IMR-90 (cell line): ENCODE data around the gene JMJD7. TPM values are rescaled to one million over a fixed set of nuclear protein-coding genes. Genes with fewer than 3 reads are reported as not detected.

Experiments
- ATAC-seq: fragments of 200-7000 bp; cut with Tn5 transposase; 2 replicates; pipeline ENCODE4 v1.9.1; 2020; ENCODE audit warnings: low read depth, mild to moderate bottlenecking, moderate library complexity
- BruUV-seq: library from RNA; stranded (reverse); fragments of 400-500 nt; replicated peaks from 2 replicates; lab custom pipeline; 2021; lab: Mats Ljungman, UMichigan
- CTCF ChIA-PET: fragments of 300-600 bp; formaldehyde crosslinking; extraction: SDS; loops from one replicate; lab custom pipeline; 2021; ENCODE audit warnings: antibody characterized with exemption; lab: Yijun Ruan, JAX
- POLR2A ChIA-PET: fragments of 300-600 bp; sonication (Branson Sonifier 250); formaldehyde crosslinking; loops from one replicate; lab custom pipeline; 2022; ENCODE audit warnings: antibody characterized with exemption; ENCODE audit not compliant: unreplicated experiment; lab: Charles Lee
- DNase-seq: peaks from one replicate; pipeline ENCODE4 v3.0.0; 2013
- H2AFZ ChIP-seq: replicated peaks from 2 replicates; pipeline ENCODE3; 2013; ENCODE audit warnings: low read length, mild to moderate bottlenecking; ENCODE audit not compliant: poor library complexity
- H2AK5ac ChIP-seq: 2 replicates; pipeline ENCODE4 v1.6.1; 2013; ENCODE audit warnings: low read depth, low read length, inconsistent platforms
- H2AK9ac ChIP-seq: replicated peaks from 2 replicates; pipeline ENCODE3; 2013; ENCODE audit warnings: mild to moderate bottlenecking, low read depth, low read length, moderate library complexity; ENCODE audit not compliant: poor library complexity
- H2BK120ac ChIP-seq: 2 replicates; pipeline ENCODE4 v1.6.1; 2013; ENCODE audit warnings: low read depth, low read length, inconsistent platforms
- H2BK15ac ChIP-seq: 3 replicates; pipeline ENCODE4 v1.6.1; 2013; ENCODE audit warnings: low read depth, low read length, inconsistent platforms
- H2BK20ac ChIP-seq: 2 replicates; pipeline ENCODE4 v1.6.1; 2013; ENCODE audit warnings: low read depth, mild to moderate bottlenecking, inconsistent platforms, low read length, moderate library complexity
- H2BK5ac ChIP-seq: 2 replicates; pipeline ENCODE4 v1.6.1; 2013; ENCODE audit warnings: mild to moderate bottlenecking, low read depth, low read length, inconsistent platforms; ENCODE audit not compliant: poor library complexity, severe bottlenecking
- H3K14ac ChIP-seq: replicated peaks from 2 replicates; pipeline ENCODE4 v1.6.1; 2013; ENCODE audit warnings: low read depth, low read length, inconsistent platforms
- H3K18ac ChIP-seq: 2 replicates; pipeline ENCODE4 v1.6.1; 2013; ENCODE audit warnings: low read depth, low read length, control low read depth
- H3K23ac ChIP-seq: 2 replicates; pipeline ENCODE4 v1.6.1; 2013; ENCODE audit warnings: low read depth, low read length, inconsistent platforms
- H3K27ac ChIP-seq: 2 replicates; pipeline ENCODE4 v1.5.1; 2013; ENCODE audit warnings: mild to moderate bottlenecking, control low read depth, low read length; ENCODE audit not compliant: insufficient read depth
- H3K27me3 ChIP-seq: 2 replicates; pipeline ENCODE4 v1.6.1; 2013; ENCODE audit warnings: low read length; ENCODE audit not compliant: control insufficient read depth, insufficient read depth
- H3K36me3 ChIP-seq: 2 replicates; pipeline ENCODE4 v1.6.1; 2013; ENCODE audit warnings: low read length, mixed read lengths; ENCODE audit not compliant: control insufficient read depth, insufficient read depth
- H3K4ac ChIP-seq: 2 replicates; pipeline ENCODE4 v1.6.1; 2013; ENCODE audit warnings: low read depth, low read length, inconsistent platforms
- H3K4me1 ChIP-seq: 2 replicates; pipeline ENCODE4 v1.6.1; 2013; ENCODE audit warnings: low read length, mixed read lengths; ENCODE audit not compliant: control insufficient read depth, insufficient read depth
- H3K4me2 ChIP-seq: 2 replicates; pipeline ENCODE4 v1.6.1; 2013; ENCODE audit warnings: low read depth, mild to moderate bottlenecking, control low read depth, low read length, moderate library complexity
- H3K4me3 ChIP-seq: 2 replicates; pipeline ENCODE4 v1.5.1; 2013; ENCODE audit warnings: low read depth, mild to moderate bottlenecking, control low read depth, low read length, moderate library complexity; ENCODE audit not compliant: insufficient read depth
- H3K56ac ChIP-seq: 2 replicates; pipeline ENCODE4 v1.6.1; 2013; ENCODE audit warnings: low read length, inconsistent platforms; ENCODE audit not compliant: insufficient read depth; ENCODE audit errors: extremely low read depth
- H3K79me1 ChIP-seq, 2 experiments: 2 replicates each; pipeline ENCODE4 v1.6.1; 2013; ENCODE audit warnings: low read length in 2 of 2, inconsistent platforms in 1 of 2, low read depth in 1 of 2
- H3K9ac ChIP-seq: 2 replicates; pipeline ENCODE4 v1.6.1; 2013; ENCODE audit warnings: low read depth, low read length, control low read depth
- H3K9me1 ChIP-seq: 2 replicates; pipeline ENCODE4 v1.6.1; 2013; ENCODE audit warnings: low read length, inconsistent platforms; ENCODE audit not compliant: insufficient read depth
- H3K9me3 ChIP-seq: 2 replicates; pipeline ENCODE4 v1.6.1; 2013; ENCODE audit warnings: low read length; ENCODE audit not compliant: control insufficient read depth, insufficient read depth
- H4K20me1 ChIP-seq: 2 replicates; pipeline ENCODE4 v1.6.1; 2013; ENCODE audit warnings: low read length, inconsistent platforms; ENCODE audit not compliant: insufficient read depth
- H4K5ac ChIP-seq: 2 replicates; pipeline ENCODE4 v1.6.1; 2013; ENCODE audit warnings: mild to moderate bottlenecking, low read depth, low read length, control low read depth
- H4K8ac ChIP-seq, 2 experiments: 2 replicates each; pipeline ENCODE4 v1.6.1; 2013; ENCODE audit warnings: low read depth in 2 of 2, low read length in 2 of 2, control low read depth in 1 of 2, inconsistent platforms in 1 of 2
- H4K91ac ChIP-seq: 2 replicates; pipeline ENCODE4 v1.6.1; 2013; ENCODE audit warnings: low read depth, low read length, inconsistent platforms; ENCODE audit not compliant: insufficient read depth
- BHLHE40 ChIP-seq: fragments of 150-350 bp; IDR thresholded peaks from 2 replicates; pipeline ENCODE4 v1.6.1; 2016; ENCODE audit warnings: mild to moderate bottlenecking, low read depth, low read length
- CHD1 ChIP-seq: IDR thresholded peaks from 2 replicates; pipeline ENCODE4 v1.6.1; 2012; ENCODE audit warnings: low read depth, low read length, improper control_type of control experiment
- MXI1 ChIP-seq: IDR thresholded peaks from 2 replicates; pipeline ENCODE4 v1.6.1; 2012; ENCODE audit warnings: low read depth, mild to moderate bottlenecking, low read length, moderate library complexity, borderline replicate concordance
- NFE2L2 ChIP-seq: fragments of 150-350 bp; IDR thresholded peaks from 2 replicates; pipeline ENCODE4 v1.6.1; 2016; ENCODE audit warnings: low read depth, mild to moderate bottlenecking, low read length
- POLR2A ChIP-seq: IDR thresholded peaks from 2 replicates; pipeline ENCODE4 v1.6.1; 2012; ENCODE audit warnings: mild to moderate bottlenecking, low read depth, low read length
- RAD21 ChIP-seq: IDR thresholded peaks from 2 replicates; pipeline ENCODE4 v1.6.1; 2012; ENCODE audit warnings: low read length, improper control_type of control experiment
- RCOR1 ChIP-seq: IDR thresholded peaks from 2 replicates; pipeline ENCODE4 v1.6.1; 2012; ENCODE audit warnings: mild to moderate bottlenecking, low read length, improper control_type of control experiment; ENCODE audit not compliant: insufficient replicate concordance
- RFX5 ChIP-seq: IDR thresholded peaks from 2 replicates; pipeline ENCODE4 v1.8.0; 2012; ENCODE audit warnings: low read depth, mild to moderate bottlenecking, low read length, moderate library complexity
- SMC3 ChIP-seq: fragments of 150-350 bp; IDR thresholded peaks from 2 replicates; pipeline ENCODE4 v1.6.1; 2016; ENCODE audit warnings: low read depth, mild to moderate bottlenecking, antibody characterized with exemption, low read length, moderate library complexity
- WGBS, 2 experiments: methylation state at CpG; one replicate each; pipeline versions ENCODE4 v1.1.5 to v1.1.7; 2013; ENCODE audit warnings: missing lambda C conversion rate in 2 of 2; ENCODE audit not compliant: insufficient read length in 1 of 2; ENCODE audit errors: extremely low coverage in 2 of 2; 5-methylcytosine and 5-hydroxymethylcytosine counted together
- dilution Hi-C: fragments of 300-500 bp; cut with HindIII; formaldehyde crosslinking; loops from one replicate; pipeline ENCODE4 v1.14.3; 2018; ENCODE audit warnings: low sequenced_read_pairs; ENCODE audit not compliant: unreplicated experiment
- in situ Hi-C: fragments of 300-500 bp; cut with MboI; formaldehyde crosslinking; loops from 3 replicates; pipeline ENCODE4 v1.14.3; 2019; ENCODE audit warnings: low sequenced_read_pairs, inconsistent platforms, mixed read lengths
- intact Hi-C: fragments of 100-400 bp; cut with micrococcal nuclease; formaldehyde crosslinking; loops from 2 replicates; pipeline ENCODE4 v1.10.0; 2022
- polyA plus RNA-seq, 3 experiments: library from polyadenylated mRNA; depleted of rRNA; stranded (reverse); fragments of >200 nt; gene quantifications; 2 replicates each; pipeline ENCODE4 v1.2.3, GENCODE V29; 2012; ENCODE audit warnings: low replicate concordance in 1 of 3
- total RNA-seq: library from RNA; depleted of rRNA; stranded (reverse); fragments of >200 nt; gene quantifications from 2 replicates; pipeline ENCODE4 v1.2.3, GENCODE V29; 2012
- TF ChIP-seq, protein P1 (sequence below): fragments of 150-350 bp; IDR thresholded peaks from 2 replicates; pipeline ENCODE4 v1.6.1; 2017; ENCODE audit warnings: mild to moderate bottlenecking, antibody characterized with exemption, low read length, low read depth
- TF ChIP-seq, protein P2 (sequence below): fragments of 150-350 bp; IDR thresholded peaks from 2 replicates; pipeline ENCODE4 v1.6.1; 2016; ENCODE audit warnings: low read depth, mild to moderate bottlenecking, low read length, moderate library complexity, borderline replicate concordance

Gene JMJD7
- total and polyA plus RNA-seq, 2 of the 4 experiments (the other 2 are of a cell fraction) = 5.0 to 6.3 TPM

DNA sequence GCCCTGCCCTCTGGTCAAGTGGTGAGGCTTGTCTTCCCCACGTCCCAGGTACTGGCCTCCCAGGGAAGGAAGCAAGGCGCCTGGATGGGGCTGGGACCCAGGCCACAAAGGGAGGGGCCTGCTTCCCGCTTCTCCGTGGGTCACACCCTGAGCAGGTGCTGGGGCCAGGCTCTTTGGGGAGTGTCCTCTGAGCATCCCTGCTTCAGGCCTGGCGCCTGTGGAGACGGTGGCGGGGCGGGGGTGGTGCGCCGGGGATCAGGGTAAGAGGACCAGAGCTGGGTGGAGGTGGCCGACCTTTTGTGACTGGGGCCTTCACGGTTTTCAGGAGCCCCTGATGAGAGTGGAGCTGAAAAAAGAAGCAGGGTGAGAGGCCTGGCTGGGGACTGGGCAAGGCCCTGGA lies 14.3 kb downstream of the JMJD7 start:
- Histone ChIP-seq H3K9me3 (no peaks in the 10 kb centered on the region), H3K4me3 (no peak overlapping the region), H3K36me3 (peaks cover 12% of the 10 kb centered on the region; the same call in 1 of the 2 replicates), H3K27me3 (no peaks in the 10 kb centered on the region), H4K8ac (no peak overlapping the region), H2BK15ac (no peak overlapping the region), H2AK9ac (no peak overlapping the region), H3K56ac (no peak overlapping the region), H4K20me1 (0 out of 2 replicates have a peak, but pooled peaks cover 9% of the 10 kb centered on the region), H3K9ac (no peak overlapping the region), H4K91ac (no peak overlapping the region), H3K14ac (no peak overlapping the region), H3K4me2 (no peak overlapping the region), H3K79me1 (no peaks in the 10 kb centered on the region; a peak in 1 of 4 replicates), H3K18ac (no peak overlapping the region), H3K9me1 (no peaks in the 10 kb centered on the region), H2BK5ac (no peak overlapping the region), H4K5ac (no peak overlapping the region), H3K4me1 (no peaks in the 10 kb centered on the region), H2AK5ac (no peak overlapping the region), H3K23ac (no peak overlapping the region), H2AFZ (no peak overlapping the region), H2BK20ac (no peak overlapping the region), H3K27ac (no peak overlapping the region), H2BK120ac (no peak overlapping the region), H3K4ac (no peak overlapping the region)
- TF ChIP-seq RAD21 = no peak
- TF ChIP-seq BHLHE40 = no peak
- TF ChIP-seq, protein P1, sequence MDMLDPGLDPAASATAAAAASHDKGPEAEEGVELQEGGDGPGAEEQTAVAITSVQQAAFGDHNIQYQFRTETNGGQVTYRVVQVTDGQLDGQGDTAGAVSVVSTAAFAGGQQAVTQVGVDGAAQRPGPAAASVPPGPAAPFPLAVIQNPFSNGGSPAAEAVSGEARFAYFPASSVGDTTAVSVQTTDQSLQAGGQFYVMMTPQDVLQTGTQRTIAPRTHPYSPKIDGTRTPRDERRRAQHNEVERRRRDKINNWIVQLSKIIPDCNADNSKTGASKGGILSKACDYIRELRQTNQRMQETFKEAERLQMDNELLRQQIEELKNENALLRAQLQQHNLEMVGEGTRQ = no peak
- TF ChIP-seq MXI1 = no peak
- no peak for TF ChIP-seq RFX5
- TF ChIP-seq SMC3 = no peak
- no peak for TF ChIP-seq POLR2A
- no peak for TF ChIP-seq NFE2L2
- no peak for TF ChIP-seq RCOR1
- TF ChIP-seq CHD1 = no peak
- TF ChIP-seq, protein P2, sequence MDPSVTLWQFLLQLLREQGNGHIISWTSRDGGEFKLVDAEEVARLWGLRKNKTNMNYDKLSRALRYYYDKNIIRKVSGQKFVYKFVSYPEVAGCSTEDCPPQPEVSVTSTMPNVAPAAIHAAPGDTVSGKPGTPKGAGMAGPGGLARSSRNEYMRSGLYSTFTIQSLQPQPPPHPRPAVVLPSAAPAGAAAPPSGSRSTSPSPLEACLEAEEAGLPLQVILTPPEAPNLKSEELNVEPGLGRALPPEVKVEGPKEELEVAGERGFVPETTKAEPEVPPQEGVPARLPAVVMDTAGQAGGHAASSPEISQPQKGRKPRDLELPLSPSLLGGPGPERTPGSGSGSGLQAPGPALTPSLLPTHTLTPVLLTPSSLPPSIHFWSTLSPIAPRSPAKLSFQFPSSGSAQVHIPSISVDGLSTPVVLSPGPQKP = no peak
- DNase-seq = no peak
- BruUV-seq = no TSS peak
- WGBS, 2 experiments = 67% methylated on average over 2 of the region's 12 CpGs; no CpG with 5 or more reads in 1 of the 2 experiments
- intact Hi-C loops = no loop called here
- dilution Hi-C loops = no loop called here
- CTCF ChIA-PET = no interaction called here
- POLR2A ChIA-PET = no interaction called here
- no peak for ATAC-seq
- in situ Hi-C loops = no loop called here
